Adipocyte (in vitro differentiated cells): ENCODE measurements around the gene ARHGAP21.
A peak's percentile ranks its signal among the peaks of the same experiment; 100 is the strongest.

Source experiments
- DNase-seq: peaks from one replicate; pipeline ENCODE4 v3.0.0-alpha.2; 2015; ENCODE audit warnings: low read depth
- H3K27me3 ChIP-seq: replicated peaks from 2 replicates; pipeline ENCODE4 v1.7.0; 2013; ENCODE audit warnings: mild to moderate bottlenecking, low read length, moderate library complexity; ENCODE audit not compliant: control insufficient read depth, insufficient read depth
- H3K36me3 ChIP-seq: 2 replicates; pipeline ENCODE4 v1.7.0; 2013; ENCODE audit warnings: low read length, mild to moderate bottlenecking, moderate library complexity; ENCODE audit not compliant: control insufficient read depth, insufficient read depth, severe bottlenecking
- H3K4me1 ChIP-seq: 2 replicates; pipeline ENCODE4 v1.7.0; 2013; ENCODE audit warnings: mild to moderate bottlenecking, low read length, moderate library complexity; ENCODE audit not compliant: control insufficient read depth, insufficient read depth
- H3K4me3 ChIP-seq: 2 replicates; pipeline ENCODE4 v1.7.0; 2013; ENCODE audit warnings: mild to moderate bottlenecking, low read length, moderate library complexity
- H3K9ac ChIP-seq: 2 replicates; pipeline ENCODE4 v1.7.0; 2013; ENCODE audit warnings: mild to moderate bottlenecking, low read length, moderate library complexity
- H3K9me3 ChIP-seq: 2 replicates; pipeline ENCODE4 v1.7.0; 2013; ENCODE audit warnings: mild to moderate bottlenecking, low read length, moderate library complexity; ENCODE audit not compliant: control insufficient read depth

ARHGAP21 gene

DNA sequence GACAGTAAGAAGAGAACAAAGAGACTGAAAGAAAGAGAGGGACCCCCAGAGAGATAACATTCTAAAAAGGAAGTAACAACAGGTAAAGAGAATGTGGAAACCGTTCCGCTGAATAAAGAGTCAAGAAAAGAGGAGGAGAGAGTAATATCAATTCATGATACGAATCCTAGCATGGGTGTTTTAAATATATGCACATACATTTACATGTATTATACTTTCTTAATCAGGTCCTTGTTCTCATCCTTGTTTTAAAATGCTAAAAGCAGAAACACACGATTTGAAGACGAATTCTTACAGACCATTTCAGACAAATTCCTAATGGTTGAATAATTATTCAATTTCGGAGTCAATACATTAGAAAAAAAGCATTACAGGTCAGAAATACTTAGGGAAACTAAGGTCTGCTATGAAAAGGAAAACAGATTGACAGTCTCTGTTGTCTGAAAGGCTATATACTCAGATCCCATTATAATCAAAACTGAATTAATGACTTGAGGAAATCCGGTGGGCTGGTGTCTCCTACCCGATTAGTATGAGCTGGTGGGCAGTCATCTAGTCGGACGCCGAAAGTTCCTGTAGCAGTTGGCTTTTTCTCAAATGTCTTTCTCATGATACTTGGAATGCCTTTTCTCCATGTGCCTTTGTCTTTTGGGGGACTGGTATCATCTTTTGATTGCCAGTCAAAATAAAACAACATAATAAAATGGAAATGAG is 127.3 kb downstream of the ARHGAP21 start:
- H3K36me3 ChIP-seq: peaks cover 100% of the 10 kb centered on the region
- no peak for DNase-seq

DNA sequence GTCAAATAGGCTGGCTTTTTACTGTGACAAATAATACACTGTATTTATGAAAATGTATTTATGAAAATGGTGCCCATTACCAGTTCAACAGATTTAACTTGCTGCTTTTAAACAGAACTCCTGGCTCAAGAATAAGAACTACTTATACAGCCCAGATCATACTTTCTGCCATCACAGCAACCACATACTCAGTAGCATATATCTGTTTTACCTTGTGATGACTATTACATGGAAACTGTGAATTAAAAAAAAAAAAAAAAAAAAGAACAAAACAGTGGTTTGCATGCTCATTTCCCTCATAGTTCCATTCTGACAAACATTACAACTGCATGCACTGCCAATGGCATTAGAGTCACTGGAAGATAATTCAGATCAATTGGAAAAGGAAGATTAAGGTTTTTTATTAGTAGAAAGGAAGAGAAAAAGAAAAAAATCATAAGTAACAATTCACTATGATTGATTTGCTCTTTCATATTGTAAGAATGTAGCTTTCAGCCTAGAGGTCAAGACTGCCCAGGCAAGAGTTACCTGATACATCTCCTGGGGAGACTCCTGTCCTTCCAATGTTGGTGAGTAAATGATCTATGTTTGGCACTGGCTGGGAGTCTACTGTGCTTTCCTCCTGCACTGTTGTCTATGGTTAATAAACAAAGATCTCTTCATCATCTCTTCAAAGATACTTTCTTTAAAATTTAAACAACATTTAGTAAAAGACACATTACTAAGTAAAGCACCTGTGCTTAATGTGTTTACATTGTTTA is 132.8 kb downstream of the ARHGAP21 start:
- peaks cover 100% of the 10 kb centered on the region for H3K36me3 ChIP-seq
- no peaks in the 10 kb centered on the region for H3K9me3 ChIP-seq
- no peaks in the 10 kb centered on the region for H3K4me1 ChIP-seq
- no peak overlapping the region for H3K9ac ChIP-seq
- DNase-seq: no peak
- no peaks in the 10 kb centered on the region for H3K27me3 ChIP-seq
- H3K4me3 ChIP-seq: no peak overlapping the region

More for the DNA sequence above, 127.3 kb downstream of the ARHGAP21 start:
- Histone ChIP-seq H3K9me3 (no peaks in the 10 kb centered on the region), H3K4me1 (no peaks in the 10 kb centered on the region), H3K9ac (no peak overlapping the region), H3K27me3 (no peaks in the 10 kb centered on the region), H3K4me3 (no peak overlapping the region)

DNA sequence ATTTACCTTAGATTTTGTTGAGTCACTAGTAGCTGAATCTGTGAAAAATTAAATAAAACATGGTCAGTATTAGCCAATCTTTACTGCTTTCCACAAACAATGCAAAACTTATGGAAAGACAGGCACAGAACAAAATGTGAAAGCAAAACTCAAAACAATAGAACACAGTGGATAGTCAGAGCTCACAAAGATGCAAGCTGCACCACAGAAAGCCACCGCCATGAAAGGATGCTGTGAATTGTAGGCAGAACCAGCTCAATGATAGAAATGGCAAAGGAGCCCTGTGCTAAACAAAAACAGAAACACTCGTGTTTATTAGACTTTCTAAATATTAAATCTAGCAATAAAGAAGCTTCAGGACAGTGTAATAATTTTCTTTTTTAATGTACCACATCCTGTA is 134.4 kb downstream of the ARHGAP21 start:
- no peaks in the 10 kb centered on the region for H3K4me1 ChIP-seq
- peaks cover 99% of the 10 kb centered on the region for H3K36me3 ChIP-seq
- no peaks in the 10 kb centered on the region for H3K9me3 ChIP-seq
- no peak overlapping the region for H3K4me3 ChIP-seq
- H3K9ac ChIP-seq: no peak overlapping the region
- no peak for DNase-seq
- no peaks in the 10 kb centered on the region for H3K27me3 ChIP-seq

DNA sequence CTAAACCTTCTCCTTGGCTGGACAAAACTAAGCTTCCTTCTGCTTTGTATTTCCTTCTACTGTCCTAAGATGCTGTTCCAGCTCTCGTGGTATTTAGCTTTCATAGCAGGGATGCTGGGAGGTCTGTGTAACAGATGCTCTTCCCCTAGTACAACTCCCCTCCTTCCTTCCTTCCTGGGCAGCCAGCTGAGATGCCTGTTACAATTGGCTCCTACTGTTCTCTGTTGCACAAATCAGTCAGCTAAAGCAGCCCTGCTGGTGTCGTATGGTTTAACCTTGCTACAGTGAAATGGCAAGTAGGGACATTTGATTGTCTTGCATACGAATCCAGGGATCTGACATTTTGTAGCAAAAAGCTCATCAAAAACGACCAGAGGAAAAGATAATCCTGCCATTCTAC is 143.8 kb downstream of the ARHGAP21 start:
- Histone ChIP-seq H3K4me1 (no peaks in the 10 kb centered on the region), H3K4me3 (no peak overlapping the region), H3K9ac (no peak overlapping the region), H3K9me3 (no peaks in the 10 kb centered on the region), H3K36me3 (peaks cover 23% of the 10 kb centered on the region), H3K27me3 (no peaks in the 10 kb centered on the region)
- no peak for DNase-seq

DNA sequence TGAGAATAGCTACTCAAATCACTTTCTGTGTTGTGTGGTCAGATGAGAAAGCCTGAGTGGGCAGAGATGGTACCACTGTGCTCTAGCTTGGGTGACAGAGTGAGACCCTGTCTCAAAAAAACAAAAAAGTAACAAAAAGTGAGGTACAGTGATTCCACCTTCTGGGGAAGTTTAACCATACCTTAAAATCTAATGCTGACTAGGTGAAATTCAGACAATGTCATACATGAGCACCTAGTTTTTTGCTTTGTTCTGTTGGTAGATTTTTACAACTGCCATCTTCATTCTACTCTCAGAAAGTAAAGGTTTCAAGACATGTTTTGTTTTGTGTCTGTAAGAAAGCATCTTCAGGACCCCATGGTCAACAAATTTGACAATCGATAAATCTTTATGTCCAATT is 144.2 kb downstream of the ARHGAP21 start:
- Histone ChIP-seq H3K4me1 (no peaks in the 10 kb centered on the region), H3K9me3 (no peaks in the 10 kb centered on the region), H3K9ac (no peak overlapping the region), H3K4me3 (no peak overlapping the region), H3K36me3 (peaks cover 19% of the 10 kb centered on the region), H3K27me3 (no peaks in the 10 kb centered on the region)
- no peak for DNase-seq

DNA sequence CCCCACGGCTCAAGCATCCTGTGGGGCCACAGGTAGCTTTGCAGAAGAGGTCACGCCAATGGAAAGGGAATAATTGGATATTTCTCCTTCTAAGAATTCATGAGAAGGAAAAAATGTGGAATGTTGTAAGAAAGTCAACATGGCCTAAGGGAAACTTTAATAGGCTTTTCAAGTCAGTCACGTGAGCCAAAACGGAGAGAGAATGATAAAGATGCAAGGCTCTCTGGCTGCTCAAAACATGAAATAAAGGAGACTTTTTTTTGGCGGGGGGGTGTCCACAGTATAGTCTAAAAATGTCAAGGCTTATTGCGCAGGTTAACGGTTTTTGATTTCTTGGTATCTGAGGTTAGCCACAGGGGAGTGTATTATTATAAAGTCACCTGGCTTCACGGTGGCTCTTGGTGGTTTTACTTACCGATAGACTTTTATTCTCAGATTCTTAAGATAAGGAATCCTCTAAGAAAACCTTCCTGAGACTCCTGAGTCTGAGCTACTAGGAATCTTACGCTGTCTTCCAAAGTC is 148.1 kb downstream of the ARHGAP21 start:
- Histone ChIP-seq H3K4me3 (no peak overlapping the region), H3K4me1 (no peaks in the 10 kb centered on the region), H3K36me3 (no peaks in the 10 kb centered on the region), H3K27me3 (peaks cover 9% of the 10 kb centered on the region), H3K9ac (no peak overlapping the region), H3K9me3 (no peaks in the 10 kb centered on the region)
- peak; percentile 9 for DNase-seq

DNA sequence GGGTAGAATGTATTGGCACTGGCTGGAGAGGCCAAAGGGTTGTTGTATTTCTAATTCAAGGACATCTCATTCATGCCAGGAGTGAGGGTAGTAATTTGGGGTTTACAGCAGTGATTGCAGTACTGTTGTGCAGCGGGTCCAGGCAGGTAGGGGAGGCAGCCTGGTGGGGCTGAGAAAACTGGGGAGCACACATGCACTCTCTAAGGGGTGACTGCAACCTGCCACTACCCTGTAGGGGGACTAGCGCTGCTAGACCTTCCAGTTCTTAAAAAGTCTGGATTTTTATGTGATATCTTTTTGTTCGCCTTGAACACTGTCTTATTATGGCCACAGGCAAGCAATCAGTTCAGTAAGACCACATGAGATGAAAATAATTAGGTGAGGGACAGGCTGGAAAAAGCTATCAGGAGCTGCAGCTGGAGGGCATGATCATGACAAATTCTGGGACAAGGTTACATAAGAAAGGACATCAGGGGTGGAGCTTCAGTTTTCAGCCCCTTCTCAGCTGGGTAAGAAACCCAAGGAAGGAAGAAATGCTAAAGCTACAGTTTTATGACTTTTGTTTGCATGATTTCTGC is 149.0 kb downstream of the ARHGAP21 start:
- DNase-seq: no peak
- no peaks in the 10 kb centered on the region for H3K4me1 ChIP-seq
- no peaks in the 10 kb centered on the region for H3K36me3 ChIP-seq
- H3K27me3 ChIP-seq: peaks cover 9% of the 10 kb centered on the region
- H3K9ac ChIP-seq: no peak overlapping the region
- H3K9me3 ChIP-seq: no peaks in the 10 kb centered on the region
- no peak overlapping the region for H3K4me3 ChIP-seq

DNA sequence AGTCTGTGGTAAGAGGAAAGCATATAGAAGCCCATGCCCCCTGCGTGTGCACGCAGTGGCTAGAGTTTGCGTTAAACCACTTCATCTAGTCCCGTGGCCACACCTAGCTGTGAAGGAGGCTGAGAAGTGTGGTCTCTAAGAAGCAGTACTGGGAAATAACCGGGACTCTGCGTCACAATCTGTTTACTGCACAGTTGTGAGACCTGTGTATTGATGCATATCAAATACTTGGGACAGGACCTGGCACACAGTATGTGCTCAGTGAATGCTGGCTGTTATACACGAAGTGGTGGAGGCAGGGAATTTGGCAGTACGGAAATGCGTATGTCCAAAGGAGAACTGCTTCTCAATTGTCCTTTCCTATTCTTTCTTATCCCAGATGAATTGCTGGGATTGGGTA is 149.5 kb downstream of the ARHGAP21 start:
- Histone ChIP-seq H3K9ac (no peak overlapping the region), H3K9me3 (no peaks in the 10 kb centered on the region), H3K27me3 (peaks cover 9% of the 10 kb centered on the region), H3K36me3 (no peaks in the 10 kb centered on the region), H3K4me3 (no peak overlapping the region), H3K4me1 (no peaks in the 10 kb centered on the region)
- no peak for DNase-seq

DNA sequence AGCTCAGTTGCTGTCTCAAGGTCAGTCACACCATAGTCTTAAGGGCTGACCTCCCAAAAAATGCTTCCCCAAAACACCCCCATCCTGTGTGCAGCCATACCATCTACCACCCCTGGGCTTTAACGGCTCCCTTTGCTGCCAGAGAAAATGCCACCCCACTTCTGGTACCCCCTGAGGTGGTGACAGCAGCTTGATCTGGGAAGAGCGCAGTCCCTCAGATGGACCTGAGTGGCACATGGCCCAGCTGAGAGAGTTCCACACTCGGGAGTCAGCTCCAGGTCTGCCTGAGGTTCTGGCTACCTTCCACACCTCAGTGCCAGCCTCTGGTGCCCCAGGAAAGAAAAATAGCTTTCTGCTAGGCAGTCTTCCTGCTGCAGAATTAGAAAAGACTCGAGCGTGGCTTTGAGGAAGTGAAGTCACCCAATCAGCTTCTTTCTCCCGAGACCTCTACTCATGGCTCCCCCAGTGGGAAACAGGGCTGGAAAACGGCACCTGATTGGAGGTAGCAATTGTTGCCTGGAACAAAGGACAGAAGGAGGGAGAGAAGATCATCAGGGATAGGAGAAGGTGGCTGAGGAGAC is 151.7 kb downstream of the ARHGAP21 start:
- no peak for DNase-seq
- Histone ChIP-seq H3K4me1 (no peaks in the 10 kb centered on the region), H3K36me3 (no peaks in the 10 kb centered on the region), H3K27me3 (peaks cover 11% of the 10 kb centered on the region), H3K9ac (no peak overlapping the region), H3K9me3 (no peaks in the 10 kb centered on the region), H3K4me3 (no peak overlapping the region)

DNA sequence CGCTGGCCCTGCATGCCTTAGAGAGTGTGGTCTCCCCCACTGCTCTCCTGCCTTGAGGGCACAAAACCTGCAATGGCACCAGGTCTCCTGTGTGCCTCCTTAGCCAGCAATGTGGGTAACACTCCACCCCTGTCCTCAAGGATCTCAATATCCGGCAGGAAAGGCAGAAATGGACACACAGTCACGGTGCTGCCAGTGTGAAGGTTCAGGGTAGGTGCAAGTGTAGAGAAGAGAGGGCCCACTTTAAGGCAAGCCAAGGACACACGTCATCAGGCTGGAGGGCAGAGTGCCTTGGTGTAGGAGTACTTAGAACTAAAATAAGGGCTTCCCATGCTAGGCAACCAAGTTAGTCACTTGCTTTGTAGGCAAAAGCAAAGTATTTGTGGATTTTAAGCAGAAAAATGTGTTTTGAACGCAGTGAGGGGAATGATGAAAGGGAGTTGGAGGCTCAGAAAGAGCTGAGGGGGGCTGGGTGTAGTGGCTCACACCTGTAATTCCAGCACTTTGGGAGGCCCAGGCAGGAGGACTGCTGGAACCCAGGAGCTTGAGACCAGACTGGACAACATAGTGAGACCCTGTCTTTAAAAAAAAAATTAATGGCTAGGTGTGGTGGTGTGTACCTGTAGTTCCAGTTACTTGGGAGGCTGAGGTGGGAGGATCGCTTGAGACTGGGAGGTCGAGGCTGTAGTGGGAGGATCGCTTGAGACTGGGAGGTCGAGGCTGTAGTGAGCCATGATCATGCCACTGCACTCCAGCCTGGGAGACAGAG is 152.8 kb downstream of the ARHGAP21 start:
- H3K9me3 ChIP-seq: no peaks in the 10 kb centered on the region
- DNase-seq: no peak
- H3K4me1 ChIP-seq: no peaks in the 10 kb centered on the region
- H3K36me3 ChIP-seq: no peaks in the 10 kb centered on the region
- no peak overlapping the region for H3K4me3 ChIP-seq
- no peak overlapping the region for H3K9ac ChIP-seq
- H3K27me3 ChIP-seq: peaks cover 11% of the 10 kb centered on the region
